DOHH2 (cell line): ENCODE results near the gene C12orf76.

Experiments used
- H3F3A ChIP-seq: fragments of 200-600 bp; sonication (generic), shearing (Covaris generic); 2 replicates; pipeline ENCODE4 v1.6.0; 2016; ENCODE audit warnings: antibody characterized with exemption, mild to moderate bottlenecking; ENCODE audit not compliant: control insufficient read depth, insufficient read depth
- H3K27ac ChIP-seq: fragments of 200-600 bp; sonication (generic); 2 replicates; pipeline ENCODE4 v1.5.1; 2014; ENCODE audit warnings: low read depth, mild to moderate bottlenecking, low read length, moderate library complexity
- H3K27me3 ChIP-seq: fragments of 200-600 bp; sonication (generic); 2 replicates; pipeline ENCODE4 v1.6.1; 2014; ENCODE audit warnings: mild to moderate bottlenecking, low read length, mixed read lengths; ENCODE audit not compliant: control insufficient read depth
- H3K36me3 ChIP-seq: fragments of 200-600 bp; sonication (generic); 2 replicates; pipeline ENCODE4 v1.6.1; 2014; ENCODE audit warnings: mild to moderate bottlenecking, low read length, moderate library complexity, mixed read lengths; ENCODE audit not compliant: control insufficient read depth
- H3K4me1 ChIP-seq: fragments of 200-600 bp; sonication (generic); 2 replicates; pipeline ENCODE4 v1.6.1; 2014; ENCODE audit warnings: mild to moderate bottlenecking, low read length, mixed read lengths; ENCODE audit not compliant: control insufficient read depth
- H3K4me2 ChIP-seq: fragments of 200-600 bp; sonication (generic); 2 replicates; pipeline ENCODE4 v1.6.0; 2014; ENCODE audit warnings: mild to moderate bottlenecking, low read length, moderate library complexity
- H3K4me3 ChIP-seq: fragments of 200-600 bp; sonication (generic); 2 replicates; pipeline ENCODE4 v1.5.1; 2014; ENCODE audit warnings: mild to moderate bottlenecking, low read length, mixed read lengths
- H3K79me2 ChIP-seq: fragments of 200-600 bp; sonication (generic); 2 replicates; pipeline ENCODE4 v1.6.1; 2014; ENCODE audit warnings: mild to moderate bottlenecking, low read length, mixed read lengths; ENCODE audit not compliant: control insufficient read depth
- H3K9me2 ChIP-seq: fragments of 200-600 bp; sonication (generic); replicated peaks from 2 replicates; pipeline ENCODE4 v1.6.1; 2014; ENCODE audit warnings: mild to moderate bottlenecking, low read length, mixed read lengths; ENCODE audit not compliant: control insufficient read depth
- H3K9me3 ChIP-seq: fragments of 200-600 bp; sonication (generic); 2 replicates; pipeline ENCODE4 v1.6.1; 2014; ENCODE audit warnings: antibody characterized with exemption, low read length, mixed read lengths; ENCODE audit not compliant: control insufficient read depth, insufficient read depth
- H4K20me1 ChIP-seq: fragments of 200-600 bp; sonication (generic); 2 replicates; pipeline ENCODE4 v1.6.0; 2014; ENCODE audit warnings: low read depth, mild to moderate bottlenecking, antibody characterized with exemption, low read length, moderate library complexity; ENCODE audit not compliant: control insufficient read depth, insufficient read depth
- CTCF ChIP-seq: fragments of 200-600 bp; sonication (generic); IDR thresholded peaks from one replicate; pipeline ENCODE4 v1.5.1; 2014; ENCODE audit warnings: antibody characterized with exemption, mild to moderate bottlenecking, low read depth, low read length; ENCODE audit not compliant: poor library complexity, severe bottlenecking
- EZH2phosphoT487 ChIP-seq: fragments of 200-600 bp; sonication (generic); IDR thresholded peaks from 2 replicates; pipeline ENCODE4 v1.6.1; 2017; ENCODE audit warnings: borderline replicate concordance, mild to moderate bottlenecking, antibody characterized with exemption, low read length, moderate library complexity, mixed read lengths

C12orf76 gene

GRCh38 chr12:109998904-109999648, 49.2 kb downstream of the C12orf76 start, which contains the start of gene ANKRD13A:
Gene ANKRD13A, plus strand, starts transcription at chr12:109999430. Its CDS starts 259 bp downstream, at chr12:109999689.
- no peaks in the 10 kb centered on the region for H3K27me3 ChIP-seq
- H3K4me2 ChIP-seq: peak within 1 kb of the TSS; percentile 96
- H3K36me3 ChIP-seq: peaks cover 58% of the 10 kb centered on the region
- peaks cover 45% of the 10 kb centered on the region for H3F3A ChIP-seq
- H3K4me1 ChIP-seq: peaks cover 68% of the 10 kb centered on the region
- TF ChIP-seq EZH2phosphoT487: no peak
- TF ChIP-seq CTCF: no peak
- no peaks in the 10 kb centered on the region for H3K9me3 ChIP-seq
- H3K4me3 ChIP-seq: peak within 1 kb of the TSS; percentile 81
- H3K79me2 ChIP-seq: peaks cover 84% of the 10 kb centered on the region
- no peaks in the 10 kb centered on the region for H4K20me1 ChIP-seq
- H3K9me2 ChIP-seq: no peaks in the 10 kb centered on the region
- peak within 1 kb of the TSS; percentile 94 for H3K27ac ChIP-seq

GRCh38 chr12:109998241-109998903, 50.0 kb downstream of the C12orf76 start:
- peak overlapping the region; percentile 81 for H3K4me3 ChIP-seq
- peak overlapping the region; percentile 96 for H3K4me2 ChIP-seq
- H3K9me3 ChIP-seq: no peaks in the 10 kb centered on the region
- peaks cover 84% of the 10 kb centered on the region for H3K79me2 ChIP-seq
- H3K4me1 ChIP-seq: peaks cover 68% of the 10 kb centered on the region
- H3K27me3 ChIP-seq: no peaks in the 10 kb centered on the region
- TF ChIP-seq EZH2phosphoT487: no peak
- TF ChIP-seq CTCF: no peak
- H3K27ac ChIP-seq: peak overlapping the region; percentile 94
- peaks cover 42% of the 10 kb centered on the region for H3F3A ChIP-seq
- H3K9me2 ChIP-seq: no peaks in the 10 kb centered on the region
- peaks cover 58% of the 10 kb centered on the region for H3K36me3 ChIP-seq
- peaks cover 5% of the 10 kb centered on the region for H4K20me1 ChIP-seq

GRCh38 chr12:109997393-109997792, 50.9 kb downstream of the C12orf76 start:
- H3K4me2 ChIP-seq: peak overlapping the region; percentile 96
- peak overlapping the region; percentile 81 for H3K4me3 ChIP-seq
- peaks cover 68% of the 10 kb centered on the region for H3K4me1 ChIP-seq
- peaks cover 58% of the 10 kb centered on the region for H3K36me3 ChIP-seq
- no peaks in the 10 kb centered on the region for H3K9me3 ChIP-seq
- H4K20me1 ChIP-seq: peaks cover 9% of the 10 kb centered on the region
- peak overlapping the region; percentile 94 for H3K27ac ChIP-seq
- no peaks in the 10 kb centered on the region for H3K9me2 ChIP-seq
- H3F3A ChIP-seq: peaks cover 35% of the 10 kb centered on the region
- no peaks in the 10 kb centered on the region for H3K27me3 ChIP-seq
- peaks cover 84% of the 10 kb centered on the region for H3K79me2 ChIP-seq
- TF ChIP-seq CTCF (no peak), EZH2phosphoT487 (no peak)
